A549 treated with GW870086 at 1 μM for 4 hours (cell line): Measurements from ENCODE around the gene WBP1L. TPM values are rescaled to one million over a fixed set of nuclear protein-coding genes. Genes with fewer than 3 reads are reported as not detected.

Source experiments
- total RNA-seq: library from RNA; stranded (reverse); fragments of 200-300 nt; extraction: Qiagen RNA extraction; gene quantifications from 5 replicates; pipeline ENCODE4 v1.2.3, GENCODE V29; 2022; ENCODE audit warnings: low read depth

WBP1L gene
- 22.9 to 30.2 TPM (median 27.6 TPM) in 5 replicates for total RNA-seq

GRCh38 chr10:102743588-102744373, at the start of gene WBP1L:
Gene WBP1L (plus strand): TSS chr10:102743948. CDS start chr10:102744054, 106 bp downstream.

GRCh38 chr10:102713814-102714620, 29.7 kb upstream of the WBP1L start, which contains the start of gene ARL3:
Gene ARL3 (minus strand): TSS chr10:102714397. CDS start chr10:102714275, 122 bp downstream.

GRCh38 chr10:102714621-102715455, 28.9 kb upstream of the WBP1L start, which contains the start of gene SFXN2:
Gene SFXN2 (plus strand): TSS chr10:102714636. CDS start chr10:102726637, 12,001 bp downstream.

GRCh38 chr10:102837230-102837721, 93.5 kb downstream of the WBP1L start, which contains the start of gene CYP17A1:
Gene CYP17A1 (minus strand): TSS chr10:102837413. CDS start chr10:102837361, 52 bp downstream.

Other genes starting within 250 kb of the WBP1L start
- gene ACTR1A, start 241.2 kb upstream of the WBP1L start, total RNA-seq: 84.9 to 99.9 TPM (median 92.0 TPM) in 5 replicates
- gene SUFU, start 240.0 kb upstream of the WBP1L start, total RNA-seq: 4.9 to 7.7 TPM (median 6.4 TPM) in 5 replicates
- gene TRIM8, start 99.5 kb upstream of the WBP1L start, total RNA-seq: 35.7 to 50.3 TPM (median 46.4 TPM) in 5 replicates
- 13.6 to 15.2 TPM (median 14.5 TPM) in 5 replicates for gene ARL3, start 29.6 kb upstream of the WBP1L start, total RNA-seq
- 1.7 to 3.7 TPM (median 3.2 TPM) in 5 replicates for gene SFXN2, start 29.3 kb upstream of the WBP1L start, total RNA-seq
- not detected in 5 replicates for gene CYP17A1, start 93.5 kb downstream of the WBP1L start, total RNA-seq
- 22.7 to 27.5 TPM (median 26.5 TPM) in 5 replicates for gene BORCS7, start 110.3 kb downstream of the WBP1L start, total RNA-seq
- gene AS3MT, start 125.5 kb downstream of the WBP1L start, total RNA-seq: 3.2 to 4.6 TPM (median 4.2 TPM) in 5 replicates
- gene CNNM2, start 174.3 kb downstream of the WBP1L start, total RNA-seq: 4.1 to 5.2 TPM (median 4.4 TPM) in 5 replicates